OCI-LY1 (cell line): ENCODE measurements around the gene SASH3.

Experiments
- EZH2 ChIP-seq: fragments of 200-600 bp; sonication (generic), shearing (Covaris generic); IDR thresholded peaks from 2 replicates; pipeline ENCODE4 v1.8.0; 2017; ENCODE audit warnings: borderline replicate concordance, mixed run types, mild to moderate bottlenecking, antibody characterized with exemption, low read length, moderate library complexity, mixed read lengths
- TF ChIP-seq, protein P1 (sequence below): fragments of 200-600 bp; sonication (generic), shearing (Covaris generic); IDR thresholded peaks from 2 replicates; pipeline ENCODE4 v1.5.1; 2017; ENCODE audit warnings: mild to moderate bottlenecking, antibody characterized with exemption, low read length, moderate library complexity, mixed read lengths

DNA sequence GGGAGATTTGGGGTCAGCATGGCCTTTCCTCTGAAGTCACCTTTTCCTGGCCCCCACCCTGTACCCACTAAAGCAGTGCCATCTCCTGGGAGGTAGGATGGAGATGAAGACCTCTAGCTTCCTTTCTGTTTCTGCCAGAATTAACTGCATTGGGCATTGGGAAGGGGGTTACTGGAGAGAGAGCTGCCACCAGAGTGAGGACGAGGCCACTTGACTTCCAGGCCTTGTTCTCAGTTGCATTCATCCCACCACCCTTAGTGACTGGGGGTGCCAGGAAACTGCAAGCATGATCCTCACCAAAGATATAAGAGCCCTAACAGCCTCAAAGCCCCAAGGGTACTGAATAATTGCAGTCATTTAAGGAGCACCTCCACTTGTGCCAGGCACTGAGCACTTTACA is 15.8 kb downstream of the SASH3 start:
- TF ChIP-seq, protein P1, sequence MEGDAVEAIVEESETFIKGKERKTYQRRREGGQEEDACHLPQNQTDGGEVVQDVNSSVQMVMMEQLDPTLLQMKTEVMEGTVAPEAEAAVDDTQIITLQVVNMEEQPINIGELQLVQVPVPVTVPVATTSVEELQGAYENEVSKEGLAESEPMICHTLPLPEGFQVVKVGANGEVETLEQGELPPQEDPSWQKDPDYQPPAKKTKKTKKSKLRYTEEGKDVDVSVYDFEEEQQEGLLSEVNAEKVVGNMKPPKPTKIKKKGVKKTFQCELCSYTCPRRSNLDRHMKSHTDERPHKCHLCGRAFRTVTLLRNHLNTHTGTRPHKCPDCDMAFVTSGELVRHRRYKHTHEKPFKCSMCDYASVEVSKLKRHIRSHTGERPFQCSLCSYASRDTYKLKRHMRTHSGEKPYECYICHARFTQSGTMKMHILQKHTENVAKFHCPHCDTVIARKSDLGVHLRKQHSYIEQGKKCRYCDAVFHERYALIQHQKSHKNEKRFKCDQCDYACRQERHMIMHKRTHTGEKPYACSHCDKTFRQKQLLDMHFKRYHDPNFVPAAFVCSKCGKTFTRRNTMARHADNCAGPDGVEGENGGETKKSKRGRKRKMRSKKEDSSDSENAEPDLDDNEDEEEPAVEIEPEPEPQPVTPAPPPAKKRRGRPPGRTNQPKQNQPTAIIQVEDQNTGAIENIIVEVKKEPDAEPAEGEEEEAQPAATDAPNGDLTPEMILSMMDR: no peak
- no peak for TF ChIP-seq EZH2
